ENCODE data around the gene RWDD2A.
A peak's percentile ranks its signal among the peaks of the same experiment; 100 is the strongest.
"Not testable (repeated sequence)": the region's sequence is repeated elsewhere in the genome, so short reads cannot be mapped to it uniquely, and the experiment has no call there.

The RWDD2A gene

DNA sequence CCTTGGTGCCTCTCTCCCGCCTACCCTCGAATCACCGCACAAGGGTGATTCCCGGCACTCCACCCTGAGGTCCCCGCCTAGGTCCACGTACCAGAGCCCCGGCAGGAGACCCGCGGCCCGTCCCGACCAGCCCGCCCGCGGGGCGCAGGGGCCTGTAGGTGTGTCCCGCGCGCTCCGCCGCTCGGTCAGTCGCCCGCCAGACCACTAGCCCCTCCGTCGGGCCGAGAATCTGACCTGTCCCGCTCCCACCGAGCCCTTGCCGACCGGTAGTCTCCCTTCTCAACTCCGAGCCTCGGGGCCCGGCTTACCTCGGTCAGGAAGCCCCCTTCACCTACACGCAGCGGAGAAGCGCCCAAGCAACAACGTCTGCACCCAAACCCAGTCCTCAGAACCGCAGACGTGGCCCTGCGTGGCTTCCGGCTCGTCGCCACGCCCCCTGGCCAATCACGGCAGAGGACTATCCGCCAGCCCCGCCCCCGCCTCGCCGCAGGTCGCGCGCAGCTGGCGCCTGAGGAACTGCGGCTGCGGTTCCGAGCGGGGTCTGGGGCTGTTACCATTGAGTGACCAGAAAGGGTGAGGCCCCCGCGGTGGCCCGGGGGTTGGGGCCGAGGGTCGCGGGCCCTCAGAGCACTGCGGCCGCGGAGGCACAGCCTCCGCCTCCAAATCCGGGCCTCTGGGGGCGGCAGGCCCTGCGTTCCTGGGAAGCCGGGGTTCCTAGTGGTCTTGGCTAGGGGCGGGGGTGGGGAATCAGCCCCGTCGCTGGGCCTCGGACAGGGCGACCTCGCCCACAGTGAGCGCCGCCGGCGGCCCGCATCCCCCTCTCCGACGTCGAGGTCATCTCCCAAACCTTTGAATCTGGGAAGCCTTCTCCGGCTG, at the start of gene RWDD2A, which contains the start of gene PGM3:
TSS of gene RWDD2A (plus strand) at position 487 of the 876 bp plus-strand sequence. CDS start 1,095 bp downstream, outside the sequence.
TSS of gene PGM3 (minus strand) at position 395 of the 876 bp plus-strand sequence. CDS start 2,253 bp downstream, outside the sequence.
- peak; percentile 84 for DNase-seq (ENCODE audit: low read depth)

DNA sequence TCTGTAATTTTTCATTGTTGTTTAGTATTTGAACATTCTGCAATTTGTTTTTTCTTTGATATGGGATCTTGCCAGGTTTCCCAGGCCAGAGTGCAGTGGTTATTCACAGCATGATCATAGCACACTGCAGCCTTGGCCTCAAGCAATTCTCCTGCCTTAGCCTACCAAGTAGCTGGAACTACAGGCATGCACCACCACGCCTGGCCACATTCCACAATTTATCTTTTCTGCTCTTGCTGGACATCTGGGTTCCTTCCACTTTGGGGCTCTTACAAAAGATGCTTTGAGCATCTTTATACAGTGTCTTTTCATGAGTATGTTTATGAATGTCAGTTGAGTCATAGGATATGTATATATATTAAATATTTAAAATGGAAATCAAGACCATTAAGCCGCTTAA, 42.0 kb upstream of the RWDD2A start:
- DNase-seq (ENCODE audit: low read depth): no peak

DNA sequence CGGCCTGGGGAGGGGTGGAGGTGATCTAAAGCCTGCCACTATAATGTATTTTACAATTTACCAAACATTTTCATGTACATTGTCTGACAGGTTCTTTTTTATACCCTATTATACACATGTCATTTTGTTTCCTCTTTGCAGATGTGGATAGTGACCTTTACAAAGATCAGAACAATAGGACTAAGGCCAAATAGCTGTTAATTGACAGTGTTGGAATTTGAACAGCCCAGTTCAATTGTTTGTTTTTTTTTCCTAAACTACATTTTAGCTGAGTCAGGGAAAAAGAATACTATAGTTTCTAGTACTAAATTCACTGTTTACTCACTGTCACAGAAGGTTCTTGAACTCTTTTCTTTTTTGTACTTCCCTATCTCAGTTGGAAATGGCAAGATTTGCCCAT, 40.2 kb upstream of the RWDD2A start:
- no peak for DNase-seq (ENCODE audit: low read depth)

DNA sequence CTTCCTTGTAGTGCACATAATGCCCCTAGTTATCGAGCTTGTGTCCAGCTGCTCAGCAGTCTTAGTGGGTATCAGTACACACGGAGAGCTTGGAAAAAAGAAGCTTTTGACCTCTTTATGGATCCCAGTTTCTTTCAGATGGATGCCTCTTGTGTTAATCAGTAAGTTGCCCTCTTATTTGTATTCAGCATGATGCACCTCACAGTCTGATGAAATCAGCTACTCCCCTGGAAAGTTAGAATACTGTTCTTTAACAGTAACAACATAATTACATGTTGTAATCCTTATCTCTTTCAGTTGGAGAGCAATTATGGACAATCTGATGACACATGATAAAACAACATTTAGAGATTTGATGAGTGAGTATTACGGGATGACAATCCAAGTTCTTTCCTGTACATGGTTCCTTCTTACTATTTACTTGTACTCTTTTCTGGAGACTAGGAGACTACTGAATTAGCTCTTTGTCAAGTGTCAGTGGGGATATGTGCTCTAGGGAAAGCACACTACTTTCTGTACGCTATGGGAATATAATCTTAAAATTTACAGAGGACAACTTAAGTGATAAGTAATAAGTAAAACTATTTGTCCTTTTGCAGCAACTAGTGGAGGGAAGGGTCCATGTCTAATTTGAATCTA, 39.2 kb upstream of the RWDD2A start:
- no peak for DNase-seq (ENCODE audit: low read depth)

DNA sequence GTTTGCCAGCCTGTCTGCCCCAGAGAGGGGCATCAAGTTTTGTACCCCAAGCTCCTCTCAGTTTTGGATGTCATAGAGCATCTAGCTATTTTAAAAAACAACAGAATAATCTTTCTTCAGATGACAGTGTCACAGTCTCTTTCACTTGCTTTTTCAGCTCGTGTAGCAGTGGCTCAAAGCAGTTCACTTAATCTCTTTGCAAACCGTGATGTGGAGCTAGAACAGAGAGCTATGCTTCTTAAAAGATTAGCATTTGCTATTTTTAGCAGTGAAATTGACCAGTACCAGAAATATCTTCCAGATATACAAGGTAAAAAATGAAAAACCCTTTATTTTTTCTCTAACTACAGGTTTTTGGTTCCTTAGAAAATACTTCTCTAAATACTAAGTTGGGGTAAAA, 37.4 kb upstream of the RWDD2A start:
- no peak for DNase-seq (ENCODE audit: low read depth)

DNA sequence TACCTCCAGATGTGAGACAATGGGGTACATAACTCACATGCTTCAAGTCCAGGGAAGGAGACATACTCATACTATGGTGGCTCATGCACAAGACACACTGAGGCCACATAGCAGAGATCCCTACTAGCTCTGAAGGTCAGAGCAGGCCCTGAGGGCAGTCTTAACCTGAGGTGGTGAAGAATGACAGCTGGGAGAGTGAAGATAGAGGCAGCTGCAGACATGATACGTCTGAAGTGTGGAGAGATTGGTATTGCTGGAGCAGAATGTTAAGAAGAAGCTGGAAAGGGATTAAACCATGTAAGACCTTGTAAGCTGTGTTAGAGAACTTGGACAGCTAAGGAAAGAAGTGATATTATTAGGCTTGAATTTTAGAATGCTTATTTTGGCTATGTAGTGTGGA, 33.0 kb upstream of the RWDD2A start:
- no peak for DNase-seq (ENCODE audit: low read depth)

DNA sequence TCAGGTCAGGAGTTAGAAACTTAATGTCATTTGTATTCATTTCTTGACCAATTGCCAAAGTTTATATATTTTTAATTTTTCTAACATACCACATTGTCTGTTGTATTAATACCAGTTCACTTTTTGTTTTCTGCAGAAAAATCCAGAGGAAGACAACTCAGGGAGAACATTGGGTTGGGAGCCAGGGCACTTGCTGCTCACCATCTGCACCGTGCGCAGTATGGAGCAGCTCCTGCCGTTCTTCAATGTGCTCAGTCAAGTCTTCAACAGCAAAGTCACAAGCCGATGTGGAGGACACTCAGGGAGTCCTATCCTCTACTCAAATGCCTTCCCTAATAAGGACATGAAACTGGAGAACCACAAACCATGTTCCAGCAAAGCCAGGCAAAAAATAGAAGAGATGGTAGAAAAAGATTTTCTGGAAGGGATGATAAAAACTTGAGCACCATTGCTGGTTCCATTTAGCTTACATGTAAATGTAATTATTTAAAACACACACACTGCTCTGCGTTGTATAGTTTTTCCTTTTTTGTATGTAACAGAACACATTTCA, 25.4 kb upstream of the RWDD2A start:
- DNase-seq (ENCODE audit: low read depth): no peak

DNA sequence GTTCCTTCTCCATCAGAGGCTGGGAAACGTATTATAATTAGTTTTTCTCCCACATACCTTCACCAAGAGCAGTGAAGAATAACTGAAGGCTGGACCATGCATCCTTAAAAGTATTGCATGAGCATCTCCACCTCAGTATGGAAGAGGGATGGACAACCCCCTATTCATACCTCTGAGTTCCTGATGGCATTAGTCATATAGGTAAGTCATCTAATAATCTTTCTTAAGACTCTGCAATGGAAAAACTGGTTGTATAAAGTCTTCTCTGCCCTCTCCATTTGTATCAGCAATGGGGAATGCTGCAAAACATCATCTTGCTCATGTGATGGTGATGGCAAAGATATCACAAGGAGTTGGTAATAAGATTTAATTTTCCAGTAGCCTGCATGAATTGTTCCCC, 24.6 kb upstream of the RWDD2A start:
- DNase-seq (ENCODE audit: low read depth): no peak

DNA sequence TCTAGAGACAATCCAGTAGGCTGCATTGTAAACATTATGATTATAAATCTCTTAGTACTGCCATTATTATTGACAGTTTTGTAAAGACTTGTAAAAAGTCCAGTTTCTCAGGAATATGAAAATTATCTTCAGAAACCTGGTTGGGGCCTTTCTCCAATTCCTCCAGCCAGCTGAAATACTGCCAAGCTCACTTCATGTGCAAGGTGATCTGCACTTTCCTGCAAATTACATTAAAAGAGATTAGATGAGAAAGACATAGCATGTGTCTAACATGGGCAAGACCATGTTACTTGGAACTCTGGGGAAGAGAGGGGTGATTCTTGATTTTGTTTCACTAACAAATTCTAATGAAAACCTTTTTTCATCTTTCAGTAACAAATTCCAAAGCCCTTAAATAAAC, 24.1 kb upstream of the RWDD2A start:
- DNase-seq (ENCODE audit: low read depth): no peak

DNA sequence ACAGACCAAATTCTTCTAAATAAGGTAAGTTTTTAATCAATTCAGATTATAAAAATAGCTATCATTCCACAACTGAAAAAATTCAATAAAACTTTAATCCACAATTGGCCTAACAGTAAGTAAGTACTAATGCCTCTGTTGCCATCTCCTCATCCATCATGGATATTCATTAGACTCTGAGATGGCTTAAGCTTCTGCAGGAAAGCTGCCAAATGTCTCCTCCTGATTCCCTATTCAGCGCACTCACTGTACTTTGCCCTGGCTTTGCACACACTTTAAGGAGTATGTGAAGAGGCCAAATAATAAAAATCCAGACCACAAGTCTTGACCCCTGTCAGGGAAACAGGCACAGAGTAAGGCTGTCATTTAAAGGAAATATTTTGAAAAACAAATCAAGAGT, 23.6 kb upstream of the RWDD2A start:
- DNase-seq (ENCODE audit: low read depth): no peak

DNA sequence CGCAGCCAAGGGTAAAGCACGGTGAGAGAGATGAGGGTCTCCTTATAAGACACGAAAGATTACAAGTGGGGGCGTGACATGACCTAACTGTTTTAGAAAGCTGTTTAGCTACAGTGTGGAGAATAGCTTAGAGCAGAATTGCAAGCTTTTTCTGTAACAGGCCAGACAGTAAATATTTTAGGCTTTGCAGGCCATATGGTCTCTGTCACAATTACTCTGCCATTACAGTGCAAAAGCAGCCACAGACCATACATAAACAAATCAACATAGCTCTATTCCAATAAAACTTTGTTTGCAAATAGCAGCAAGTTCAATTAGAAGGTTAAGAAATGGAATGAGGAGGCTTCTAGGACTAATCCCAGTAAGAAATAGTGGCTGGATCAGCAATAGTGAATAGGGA, 16.9 kb upstream of the RWDD2A start:
- no peak for DNase-seq (ENCODE audit: low read depth)

DNA sequence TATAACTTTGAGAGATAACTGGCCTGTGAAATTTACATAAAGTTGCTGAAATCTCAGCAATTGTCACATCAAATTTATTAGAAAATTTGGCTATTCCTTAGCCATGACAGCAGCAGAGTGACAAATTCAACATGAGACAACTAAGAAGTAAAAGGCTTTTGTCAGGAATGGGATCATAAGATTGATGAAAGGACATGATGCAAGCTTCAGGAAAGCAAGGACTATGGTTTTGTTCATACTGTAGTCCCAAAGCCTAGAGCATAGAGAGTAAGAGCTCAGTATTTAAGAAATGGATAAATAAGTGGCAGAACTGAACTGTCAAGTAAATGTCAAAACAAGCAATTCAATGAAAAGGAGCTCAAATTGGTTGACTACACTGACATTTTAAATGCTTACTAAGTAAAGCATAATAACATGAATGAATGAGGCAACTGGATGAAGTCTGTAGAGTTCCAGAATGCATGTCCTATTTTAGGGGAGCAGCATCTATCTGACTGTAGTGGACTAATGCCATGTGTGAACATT, 12.7 kb upstream of the RWDD2A start:
- DNase-seq (ENCODE audit: low read depth): no peak

DNA sequence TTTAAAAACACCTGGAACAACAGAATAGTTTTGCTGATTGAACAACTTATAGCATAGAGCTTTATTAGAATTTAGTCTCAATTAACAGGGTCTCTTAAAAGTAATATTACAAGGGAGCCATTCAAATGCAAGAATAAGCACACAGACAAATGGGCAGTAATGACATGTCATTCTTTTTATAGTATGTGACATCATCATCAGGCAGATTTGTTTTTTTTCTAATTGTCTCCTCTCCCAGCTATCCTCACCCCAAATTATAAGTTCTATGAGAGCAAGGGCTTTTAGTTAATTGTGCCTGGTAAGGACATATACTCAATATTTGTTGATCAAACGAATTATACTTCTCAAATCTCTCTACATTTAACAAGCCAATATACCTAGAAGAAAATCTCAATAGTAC, 11.0 kb upstream of the RWDD2A start:
- no peak for DNase-seq (ENCODE audit: low read depth)

DNA sequence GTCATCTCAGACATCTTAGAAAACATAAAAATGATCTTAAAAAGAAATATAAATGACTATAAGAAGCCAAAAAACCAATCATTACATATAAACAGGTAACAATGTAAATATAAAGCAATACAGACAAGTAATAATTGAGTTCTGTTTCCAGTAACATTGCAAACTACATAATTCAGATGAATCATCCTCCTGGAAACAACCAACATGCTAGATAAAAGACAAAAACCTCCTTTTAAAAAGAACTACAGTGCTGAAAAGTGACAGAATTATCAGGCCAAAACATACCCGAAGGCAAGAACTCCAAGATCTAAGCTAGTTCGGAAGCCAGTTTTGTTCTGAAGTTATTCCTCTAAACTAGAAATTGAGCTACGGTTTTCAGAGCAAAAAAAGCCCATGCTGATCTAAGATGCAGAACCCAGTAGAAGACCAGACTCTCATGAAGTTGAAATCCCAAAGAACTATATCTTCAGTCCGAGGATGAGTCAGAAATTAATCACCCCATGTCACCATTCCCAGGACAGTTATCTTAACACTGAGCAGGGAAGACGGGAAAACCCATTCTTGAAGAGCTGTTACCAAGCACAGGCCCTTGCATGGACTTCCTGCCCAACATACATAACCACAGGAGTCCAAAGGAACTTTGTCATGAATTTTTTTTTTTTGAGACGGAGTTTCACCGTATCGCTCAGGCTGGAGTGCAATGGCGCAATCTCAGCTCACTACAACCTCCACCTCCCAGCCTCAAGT, 9.9 kb upstream of the RWDD2A start:
- no peak for DNase-seq (ENCODE audit: low read depth)

DNA sequence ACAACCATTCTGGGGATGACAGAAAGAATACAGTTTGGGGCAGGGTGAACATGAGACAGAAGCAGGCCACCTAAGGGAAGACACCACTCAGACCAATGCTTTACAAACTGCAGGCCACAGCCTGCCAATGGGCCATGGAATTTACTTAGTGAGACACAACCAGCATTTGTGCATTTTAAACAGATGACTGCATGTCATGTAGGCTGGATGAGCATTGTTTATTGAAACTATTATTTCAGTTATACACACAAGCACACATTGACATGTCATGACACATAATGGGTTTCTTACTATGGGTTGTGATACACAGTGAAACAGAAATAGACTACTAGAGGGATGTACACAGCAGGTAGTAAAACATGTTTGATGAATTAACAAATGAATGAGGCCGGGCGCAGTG, 8.1 kb upstream of the RWDD2A start:
- no peak for DNase-seq (ENCODE audit: low read depth)

DNA sequence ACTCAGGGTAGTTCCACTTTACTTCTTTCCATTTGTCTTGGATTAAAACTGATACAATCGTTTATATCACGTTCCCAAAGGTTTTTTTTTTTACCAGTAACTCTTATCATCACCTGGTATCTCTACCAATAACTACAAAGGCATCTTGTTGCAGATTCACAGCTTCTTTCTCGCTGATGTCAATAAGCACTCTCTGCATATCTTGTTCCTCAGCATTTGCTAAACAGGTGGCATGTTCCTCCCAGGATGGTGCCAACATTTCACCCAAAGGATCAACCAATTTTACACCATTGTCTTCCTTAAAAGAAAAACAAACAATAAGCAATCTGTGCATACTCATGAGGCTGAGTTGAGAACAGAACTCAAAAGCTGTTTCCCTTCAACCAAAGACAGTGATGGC, 4.7 kb upstream of the RWDD2A start:
- DNase-seq (ENCODE audit: low read depth): no peak

DNA sequence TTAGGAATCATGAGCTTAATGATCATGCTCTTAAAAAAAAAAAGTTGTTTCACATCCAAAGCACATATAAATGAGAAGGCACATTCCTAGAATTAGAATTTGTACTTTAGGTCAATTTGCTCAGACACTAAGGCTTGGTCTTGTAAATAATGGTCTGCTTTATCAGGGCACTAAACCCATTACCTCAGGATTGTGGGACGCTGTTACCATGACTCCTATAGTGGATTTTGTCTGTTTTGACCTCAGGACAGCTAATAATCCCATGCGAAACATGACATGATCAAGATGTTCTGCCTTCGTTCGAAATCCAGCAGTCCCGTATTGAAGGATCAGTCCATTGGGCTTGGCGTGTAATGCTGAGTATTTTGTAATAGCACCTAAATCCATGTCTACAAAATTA, 2.5 kb upstream of the RWDD2A start:
- no peak for DNase-seq (ENCODE audit: low read depth)

DNA sequence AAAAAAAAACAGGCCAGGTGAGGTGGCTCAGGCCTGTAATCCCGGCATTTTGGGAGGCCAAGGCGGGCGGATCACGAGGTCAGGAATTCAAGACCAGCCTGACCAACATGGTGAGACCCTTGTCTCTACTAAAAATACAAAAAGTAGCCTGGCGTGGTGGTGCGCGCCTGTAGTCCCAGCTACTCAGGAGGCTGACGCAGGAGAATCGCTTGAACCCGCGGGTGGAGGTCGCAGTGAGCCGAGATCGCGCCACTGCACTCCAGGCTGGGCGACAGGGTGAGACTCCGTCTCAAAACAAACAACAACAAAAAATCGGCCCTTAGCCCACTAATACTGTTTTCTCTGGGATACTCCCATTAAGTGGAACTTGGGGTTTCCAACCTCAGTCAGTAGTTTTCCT, 1.2 kb upstream of the RWDD2A start:
- not testable (repeated sequence) for DNase-seq (ENCODE audit: low read depth)

DNA sequence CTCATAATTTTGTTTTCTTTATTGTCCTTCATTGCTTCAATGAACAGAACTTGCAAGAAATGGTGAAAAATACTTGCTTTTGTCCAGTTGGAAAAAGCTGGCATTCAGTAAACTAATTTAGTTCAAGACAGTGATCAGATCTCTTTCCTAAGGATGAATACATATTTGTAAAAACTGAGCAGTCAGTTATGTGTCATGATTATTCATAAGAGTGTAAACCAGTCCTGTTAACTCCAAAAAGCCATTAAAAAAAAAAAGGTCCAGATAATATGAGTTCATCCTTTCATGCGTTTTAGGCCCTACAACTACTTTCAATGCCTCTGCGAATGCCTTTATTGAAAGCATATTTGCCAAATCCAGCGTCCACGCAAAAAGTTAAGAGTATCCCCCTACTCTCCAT, 701 bp upstream of the RWDD2A start:
- DNase-seq (ENCODE audit: low read depth): no peak

DNA sequence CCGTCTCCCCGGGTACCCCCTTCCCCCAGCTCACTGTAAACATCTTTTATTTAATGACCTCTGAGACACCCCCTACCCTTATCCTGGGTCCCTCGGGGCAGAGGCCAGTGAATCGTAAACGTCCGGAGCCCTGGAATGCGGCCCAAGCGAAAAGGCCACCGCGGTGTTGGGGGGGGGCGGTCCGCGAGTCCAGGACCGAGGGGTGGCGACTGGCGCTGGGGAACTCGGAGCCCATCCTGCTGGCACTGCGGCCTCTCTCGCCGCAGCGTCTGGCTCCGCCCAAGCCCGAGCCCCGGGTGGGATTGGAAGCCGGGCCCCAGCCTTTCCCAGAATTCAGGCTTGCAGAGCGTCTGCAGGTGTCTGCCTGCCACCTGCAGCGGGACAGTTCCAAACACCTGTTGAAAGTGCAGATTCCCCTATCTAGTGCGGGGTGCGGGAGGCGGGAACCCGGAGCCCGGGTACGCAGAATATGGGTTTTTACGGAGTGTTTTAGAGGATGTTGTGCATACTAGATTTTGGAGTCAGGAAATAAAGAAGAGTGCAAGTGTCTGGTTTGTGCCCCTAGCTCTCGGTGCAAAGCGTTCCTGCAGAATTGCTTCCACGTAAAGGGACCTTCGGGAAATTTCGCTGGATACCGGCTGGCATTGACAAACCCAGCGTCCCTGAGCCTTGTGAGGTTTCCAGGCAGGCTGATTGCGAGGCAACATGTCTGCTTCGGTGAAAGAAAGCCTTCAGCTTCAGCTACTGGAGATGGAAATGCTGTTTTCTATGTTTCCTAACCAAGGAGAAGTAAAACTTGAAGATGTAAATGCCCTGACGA, 800 bp downstream of the RWDD2A start:
- peak; percentile 1 for DNase-seq (ENCODE audit: low read depth)

DNA sequence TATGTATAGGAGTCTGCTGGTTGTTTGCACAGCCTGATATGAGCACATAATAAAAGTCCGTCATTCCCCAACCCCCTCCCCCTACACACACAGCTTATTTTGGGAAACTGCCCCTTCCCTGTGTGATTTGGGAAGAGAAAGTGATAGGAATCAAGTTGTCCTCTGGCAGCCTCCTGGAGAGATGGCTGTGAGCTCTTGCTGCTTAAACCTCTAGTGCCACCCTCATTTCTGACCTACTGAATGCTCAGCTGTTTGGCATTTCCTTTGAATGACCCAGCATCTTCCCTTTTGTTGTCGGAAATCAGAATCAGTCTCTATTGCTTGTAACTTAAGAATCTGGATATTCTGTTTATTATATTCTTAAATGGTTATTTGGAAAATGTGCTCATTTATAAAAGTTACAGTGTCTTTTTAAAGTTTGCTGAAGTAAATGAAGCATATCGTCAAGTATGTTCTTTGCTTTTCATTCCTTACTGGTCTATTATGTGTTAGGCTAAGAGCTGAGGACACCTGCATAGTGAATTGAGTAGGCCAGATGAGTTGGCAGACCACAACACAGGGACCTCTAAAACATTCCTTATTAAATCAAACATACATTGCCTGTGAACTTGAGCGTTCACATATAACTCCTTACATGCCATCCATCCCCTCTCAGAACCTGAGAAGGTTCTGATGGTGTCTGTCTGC, 5.5 kb downstream of the RWDD2A start:
- DNase-seq (ENCODE audit: low read depth): no peak
